AG04450 (cell line): Measurements from ENCODE around the gene CTRB1. TPM values are rescaled to one million over a fixed set of nuclear protein-coding genes. Genes with fewer than 3 reads are reported as not detected.

ENCODE experiments used
- CTCF ChIA-PET: fragments of 300-600, 350-600 bp; formaldehyde crosslinking; extraction: SDS; loops from one replicate; lab custom pipeline; 2022; ENCODE audit warnings: antibody characterized with exemption, inconsistent platforms; lab: Charles Lee
- POLR2A ChIA-PET: fragments of 350-600 bp; formaldehyde crosslinking; extraction: SDS; loops from one replicate; lab custom pipeline; 2021; ENCODE audit warnings: antibody characterized with exemption, inconsistent platforms; lab: Yijun Ruan, JAX
- DNase-seq: peaks from one replicate; pipeline ENCODE4 v3.0.0-alpha.2; 2011; ENCODE audit warnings: low read depth, low spot score
- H3K27ac ChIP-seq: one replicate; pipeline ENCODE4 v1.5.1; 2012; ENCODE audit warnings: low read depth, low read length, control low read depth
- H3K27me3 ChIP-seq: one replicate; pipeline ENCODE4 v1.6.0; 2012; ENCODE audit warnings: low read length; ENCODE audit not compliant: control insufficient read depth, insufficient read depth
- H3K4me3 ChIP-seq: 2 replicates; pipeline ENCODE4 v1.5.1; 2011; ENCODE audit warnings: mild to moderate bottlenecking, low read depth, low read length, control low read depth
- H3K9me3 ChIP-seq: 2 replicates; pipeline ENCODE4 v1.5.1; 2012; ENCODE audit warnings: low read length; ENCODE audit not compliant: control insufficient read depth, insufficient read depth
- CTCF ChIP-seq: IDR thresholded peaks from 2 replicates; pipeline ENCODE4 v1.5.1; 2011; ENCODE audit warnings: low read depth, low read length, control low read depth, inconsistent platforms
- polyA plus RNA-seq: library from polyadenylated mRNA; depleted of rRNA; stranded (reverse); fragments of >200 nt; gene quantifications from 2 replicates; pipeline ENCODE4 v1.2.3, GENCODE V29; 2011

CTRB1 gene
- polyA plus RNA-seq, 1 experiment = not detected

- ChIA-PET POLR2A (interaction anchor here (0.7 kb wide), 1 partner anchor 98 kb away, joined by 3 read pairs; no protein-coding TSS in a partner anchor), CTCF (interaction anchor here (1.7 kb wide), 1 partner anchor 18 kb away, joined by 4 read pairs; no protein-coding TSS in a partner anchor)
- H3K27me3 ChIP-seq = no peaks in the 10 kb centered on the region
- H3K27ac ChIP-seq = peak overlapping the region; percentile 2
- H3K9me3 ChIP-seq = no peaks in the 10 kb centered on the region; the same call in 1 of the 2 replicates
- H3K4me3 ChIP-seq = no peak overlapping the region
- no peak for DNase-seq
- TF ChIP-seq CTCF = no peak
These were observed 8.0 kb downstream of the CTRB1 start for GRCh38 chr16:75226550-75227360.

- ChIA-PET CTCF (interaction anchor here (1.7 kb wide), 1 partner anchor 18 kb away, joined by 4 read pairs; no protein-coding TSS in a partner anchor), POLR2A (no interaction called here)
- Histone ChIP-seq H3K4me3 (no peak overlapping the region), H3K9me3 (no peaks in the 10 kb centered on the region; the same call in 1 of the 2 replicates), H3K27ac (no peak overlapping the region), H3K27me3 (no peaks in the 10 kb centered on the region)
- DNase-seq = no peak
- TF ChIP-seq CTCF = no peak
These were observed 8.8 kb downstream of the CTRB1 start for GRCh38 chr16:75227361-75228142.

GRCh38 chr16:75228143-75228976, 9.6 kb downstream of the CTRB1 start:
- POLR2A ChIA-PET = interaction anchor here (0.6 kb wide), 1 partner anchor 22 kb away, joined by 3 read pairs; no protein-coding TSS in a partner anchor
- H3K9me3 ChIP-seq = no peaks in the 10 kb centered on the region; the same call in 1 of the 2 replicates
- H3K4me3 ChIP-seq = no peak overlapping the region
- no peak overlapping the region for H3K27ac ChIP-seq
- no peak for TF ChIP-seq CTCF
- H3K27me3 ChIP-seq = no peaks in the 10 kb centered on the region
- DNase-seq = no peak
- CTCF ChIA-PET = interaction anchor here (1.7 kb wide), 1 partner anchor 19 kb away, joined by 4 read pairs; no protein-coding TSS in a partner anchor

GRCh38 chr16:75229172-75230031, 10.6 kb downstream of the CTRB1 start:
- H3K27me3 ChIP-seq = no peaks in the 10 kb centered on the region
- ChIA-PET POLR2A (no interaction called here), CTCF (no interaction called here)
- H3K9me3 ChIP-seq = no peaks in the 10 kb centered on the region; the same call in 1 of the 2 replicates
- no peak overlapping the region for H3K27ac ChIP-seq
- TF ChIP-seq CTCF = no peak
- DNase-seq = no peak
- H3K4me3 ChIP-seq = no peak overlapping the region
